ENCODE measurements around the gene UEVLD. TPM values are rescaled to one million over a fixed set of nuclear protein-coding genes. Genes with fewer than 3 reads are reported as not detected.

UEVLD gene
- total RNA-seq, 1 experiment from 2014 or later: 23.7 TPM

GRCh38 chr11:18502352-18502751 lies 86.2 kb downstream of the UEVLD start:
- no peak for DNase-seq (ENCODE audit: extremely low read depth, low read depth)

GRCh38 chr11:18501629-18502028 lies 86.9 kb downstream of the UEVLD start:
- no peak for DNase-seq (ENCODE audit: extremely low read depth, low read depth)

GRCh38 chr11:18498039-18498438 lies 90.5 kb downstream of the UEVLD start:
- no peak for DNase-seq (ENCODE audit: extremely low read depth, low read depth)

DNA sequence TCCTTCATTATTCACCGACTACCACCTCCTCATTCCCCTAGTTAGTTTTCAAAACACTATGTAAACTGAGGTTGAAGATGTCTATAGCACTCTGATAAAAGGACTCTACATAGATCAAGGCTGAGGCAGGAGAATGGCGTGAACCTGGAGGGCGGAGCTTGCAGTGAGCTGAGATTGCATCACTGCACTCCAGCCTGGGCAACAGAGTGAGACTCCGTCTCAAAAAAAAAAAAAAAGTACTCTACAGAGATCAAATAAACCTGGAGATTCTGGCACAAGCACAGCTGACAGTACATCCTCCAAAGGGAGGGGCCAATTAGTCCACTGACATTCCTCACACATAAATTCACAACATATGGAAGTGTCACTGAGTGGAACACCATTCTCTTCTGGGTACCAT lies 92.8 kb downstream of the UEVLD start:
- no peak for DNase-seq (ENCODE audit: extremely low read depth, low read depth)

DNA sequence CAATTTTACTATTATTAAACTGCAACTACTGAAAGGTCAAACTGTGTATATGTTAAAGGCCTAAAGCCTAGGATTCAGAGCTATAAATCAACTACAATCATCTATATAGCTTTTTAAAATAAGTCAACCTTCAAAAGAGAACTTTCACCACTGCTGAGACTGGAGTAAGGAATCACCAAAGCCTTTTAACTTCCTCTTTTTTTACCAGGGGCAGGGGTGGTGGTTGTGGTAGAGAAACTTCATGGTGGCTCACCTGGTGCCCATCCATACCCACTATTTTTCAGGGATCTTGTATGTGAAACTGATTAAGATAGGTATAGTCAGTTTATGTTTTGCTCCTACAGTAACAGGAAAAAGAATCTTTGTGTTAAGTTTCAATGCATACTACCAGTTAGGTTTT lies 93.3 kb downstream of the UEVLD start:
- DNase-seq (ENCODE audit: extremely low read depth, low read depth): no peak

DNA sequence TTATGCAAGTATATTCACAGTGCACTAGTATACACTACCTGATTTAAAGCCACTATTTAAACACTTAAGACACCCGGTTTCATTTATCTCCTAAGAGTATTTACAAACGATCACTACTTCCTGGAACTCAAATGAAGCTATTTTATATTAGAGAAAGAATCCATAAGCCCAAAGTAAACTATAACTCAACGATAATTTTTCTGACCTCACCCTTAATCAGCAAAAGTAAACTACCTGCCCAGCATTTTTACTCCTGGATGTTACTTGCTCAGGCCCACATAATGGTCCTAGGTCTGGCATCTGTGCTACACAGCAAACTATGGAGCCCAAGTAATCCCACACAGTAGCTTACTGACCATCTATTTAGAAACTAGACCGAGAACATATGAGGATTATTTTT lies 95.2 kb downstream of the UEVLD start:
- DNase-seq (ENCODE audit: extremely low read depth, low read depth): no peak

GRCh38 chr11:18492888-18493287 lies 95.6 kb downstream of the UEVLD start:
- no peak for DNase-seq (ENCODE audit: extremely low read depth, low read depth)

GRCh38 chr11:18491924-18492323 lies 96.6 kb downstream of the UEVLD start:
- DNase-seq (ENCODE audit: extremely low read depth, low read depth): no peak

GRCh38 chr11:18490736-18491485 lies 97.6 kb downstream of the UEVLD start:
- DNase-seq (ENCODE audit: extremely low read depth, low read depth): no peak

GRCh38 chr11:18490319-18490718 lies 98.2 kb downstream of the UEVLD start:
- DNase-seq (ENCODE audit: extremely low read depth, low read depth): no peak

DNA sequence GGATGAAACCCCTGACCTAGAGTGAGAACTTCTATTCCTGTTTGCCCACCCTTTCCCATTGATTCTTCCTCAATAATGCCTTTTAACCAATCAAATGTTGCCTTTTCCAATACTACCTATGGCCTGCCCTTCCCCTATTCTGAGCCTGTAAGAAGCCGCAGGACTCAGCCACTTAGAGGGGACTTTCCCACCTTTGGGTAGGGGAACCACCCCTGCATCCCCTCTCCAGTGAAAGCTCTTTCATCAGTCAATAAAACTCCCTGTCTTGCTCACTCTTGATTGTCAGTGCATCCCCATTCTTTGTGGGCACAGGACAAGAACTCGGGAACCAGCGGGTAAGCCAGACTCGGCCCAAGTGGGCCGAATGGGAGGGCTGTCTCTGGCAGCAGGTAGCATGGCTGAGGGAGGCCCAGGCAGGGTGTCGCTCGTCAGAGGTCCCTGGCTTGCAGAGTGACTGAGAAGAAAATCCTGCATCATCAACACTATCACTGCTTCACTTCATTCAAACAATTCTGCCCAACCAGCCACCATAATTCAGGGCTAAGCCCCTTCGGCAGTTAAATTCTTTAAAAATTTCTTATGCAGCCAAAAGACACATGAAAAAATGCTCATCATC lies 102.5 kb downstream of the UEVLD start:
- no peak for DNase-seq (ENCODE audit: extremely low read depth, low read depth)

Other genes starting within 250 kb of the UEVLD start
- 1,096 and 1,253 TPM in 2 replicates for gene LDHA, start 194.2 kb downstream of the UEVLD start, total RNA-seq (2014; rRNA removed; shearing (Covaris generic))
- gene LDHC, start 176.4 kb downstream of the UEVLD start, total RNA-seq (2014; rRNA removed; shearing (Covaris generic)): 0.62 and 0.75 TPM in 2 replicates
- gene LDHAL6A, start 132.9 kb downstream of the UEVLD start, total RNA-seq (2014; rRNA removed; shearing (Covaris generic)): not detected in 2 replicates
- gene TSG101, start 61.8 kb downstream of the UEVLD start, total RNA-seq (2014; rRNA removed; shearing (Covaris generic)): 93.9 and 104 TPM in 2 replicates
- 1.1 and 1.8 TPM in 2 replicates for gene MISFA, start 11.1 kb upstream of the UEVLD start, total RNA-seq (2014; rRNA removed; shearing (Covaris generic))
- gene SPTY2D1, start 45.6 kb upstream of the UEVLD start, total RNA-seq (2014; rRNA removed; shearing (Covaris generic)): 10.0 and 10.4 TPM in 2 replicates
- not detected in 2 replicates for gene TMEM86A, start 110.0 kb upstream of the UEVLD start, total RNA-seq (2014; rRNA removed; shearing (Covaris generic))
- gene IGSF22, start 137.5 kb upstream of the UEVLD start, total RNA-seq (2014; rRNA removed; shearing (Covaris generic)): not detected in 2 replicates
- not detected in 2 replicates for gene PTPN5, start 203.1 kb upstream of the UEVLD start, total RNA-seq (2014; rRNA removed; shearing (Covaris generic))

Measured in NCI-H460 (cell line).